ENCODE data around the gene METTL6.
"Not testable (repeated sequence)": the region's sequence is repeated elsewhere in the genome, so short reads cannot be mapped to it uniquely, and the experiment has no call there.

GRCh38 chr3:15456915-15457314, 29.6 kb upstream of the METTL6 start:
- not testable (repeated sequence) for TF ChIP-seq CTCF (conservative IDR thresholded peaks at IDR 0.05 in 1 of 2, IDR thresholded peaks at IDR 0.05 in 1 of 2; ENCODE audit: low read depth in 1 of 2, low read length in 2 of 2); EZH2 (IDR thresholded peaks at IDR 0.05; ENCODE audit: low read length, missing control alignments)
